Natural killer cell (primary cell): ENCODE data around the gene FAM110C. TPM values are rescaled to one million over a fixed set of nuclear protein-coding genes. Genes with fewer than 3 reads are reported as not detected.
A peak's percentile ranks its signal among the peaks of the same experiment; 100 is the strongest.

Experiments
- ATAC-seq, 3 donors: fragments of 150-1000 bp in 2 of 3; fragments of 200-7000 bp in 1 of 3; cut with Tn5 transposase; 1 replicate in 1 of 3; 2 replicates in 2 of 3; pipeline ENCODE4 v1.10.0; 2021; ENCODE audit warnings: mild to moderate bottlenecking in 2 of 3, moderate library complexity in 2 of 3
- DNase-seq, 2 donors: peaks; one replicate each; pipeline versions ENCODE4 v3.0.0 to v3.0.0-alpha.2; 2013 to 2021; ENCODE audit warnings: mixed read lengths in 1 of 2
- H3K27ac ChIP-seq: one replicate; pipeline ENCODE4 v1.5.1; 2013; ENCODE audit warnings: mild to moderate bottlenecking, low read length
- H3K27me3 ChIP-seq: one replicate; pipeline ENCODE4 v1.6.1; 2013; ENCODE audit warnings: low read length; ENCODE audit not compliant: control insufficient read depth, insufficient read depth
- H3K36me3 ChIP-seq: one replicate; pipeline ENCODE4 v1.6.1; 2013; ENCODE audit warnings: low read length; ENCODE audit not compliant: control insufficient read depth, insufficient read depth
- H3K4me1 ChIP-seq: one replicate; pipeline ENCODE4 v1.6.1; 2013; ENCODE audit warnings: low read length; ENCODE audit not compliant: control insufficient read depth, insufficient read depth
- H3K4me3 ChIP-seq: one replicate; pipeline ENCODE4 v1.5.1; 2013; ENCODE audit warnings: low read length
- H3K9me3 ChIP-seq: one replicate; pipeline ENCODE4 v1.6.1; 2013; ENCODE audit warnings: low read length; ENCODE audit not compliant: control insufficient read depth, insufficient read depth
- H3K27ac Mint-ChIP-seq, 2 donors: one replicate each; pipeline ENCODE4 v1.8.0; 2022; ENCODE audit warnings: mild to moderate bottlenecking in 2 of 2, mixed read lengths in 2 of 2, moderate library complexity in 1 of 2
- H3K27me3 Mint-ChIP-seq, 2 donors: one replicate each; pipeline ENCODE4 v1.8.0; 2022; ENCODE audit warnings: low read depth in 2 of 2, mixed read lengths in 2 of 2
- H3K36me3 Mint-ChIP-seq: one replicate; pipeline ENCODE4 v1.8.0; 2022; ENCODE audit warnings: mixed read lengths
- H3K4me1 Mint-ChIP-seq, 2 donors: one replicate each; pipeline ENCODE4 v1.8.0; 2022; ENCODE audit warnings: mixed read lengths in 2 of 2
- H3K4me3 Mint-ChIP-seq: one replicate; pipeline ENCODE4 v1.8.0; 2022; ENCODE audit warnings: mild to moderate bottlenecking, moderate library complexity, mixed read lengths
- H3K9me3 Mint-ChIP-seq, 2 donors: one replicate each; pipeline ENCODE4 v1.8.0; 2022; ENCODE audit warnings: mixed read lengths in 2 of 2
- WGBS: methylation state at CpG from one replicate; pipeline ENCODE4 v1.1.7; 2013; ENCODE audit warnings: missing lambda C conversion rate; ENCODE audit not compliant: insufficient coverage; 5-methylcytosine and 5-hydroxymethylcytosine counted together
- intact Hi-C: fragments of 100-400 bp; cut with micrococcal nuclease; formaldehyde crosslinking; loops from one replicate; pipeline ENCODE4 v1.14.2; 2022
- total RNA-seq, 4 donors: library from RNA; stranded (reverse); fragments of 120-200 nt in 1 of 4; gene quantifications; one replicate each; pipeline versions ENCODE4 v1.2.3 to v1.2.4, GENCODE V29; 2013 to 2022
- TF ChIP-seq, protein P1 (sequence below): fragments of 200-600 bp; IDR thresholded peaks from one replicate; pipeline ENCODE4 v1.8.0; 2022; ENCODE audit warnings: antibody characterized with exemption

Gene FAM110C
- total RNA-seq = 1 to 10 TPM; 1.3 to 8.5 (median 3.6) TPM
- total RNA-seq (2013) = 2.9 TPM

- Histone ChIP-seq H3K27ac (peak within 1 kb of the TSS; percentile 1), H3K9me3 (no peaks in the 10 kb centered on the region), H3K4me1 (peaks cover 21% of the 10 kb centered on the region), H3K36me3 (no peaks in the 10 kb centered on the region), H3K27me3 (peaks cover 18% of the 10 kb centered on the region), H3K4me3 (peak within 1 kb of the TSS; percentile 46)
- Mint-ChIP-seq H3K27ac (peak within 1 kb of the TSS; percentile 70 to 87), H3K4me3 (peak within 1 kb of the TSS; percentile 91), H3K9me3 (no peaks in the 10 kb centered on the region), H3K36me3 (no peaks in the 10 kb centered on the region), H3K27me3 (peaks cover 16 to 24% of the 10 kb centered on the region in 2 donors), H3K4me1 (peaks cover 24 to 27% of the 10 kb centered on the region in 2 donors)
- intact Hi-C loops = no loop called here
- DNase-seq (peak in 1 of 2 donors; percentile 50), ATAC-seq (peak; percentile 76 to 79 (median 76))
- WGBS = 4% methylated on average over 75 of the region's 75 CpGs
- TF ChIP-seq, protein P1, sequence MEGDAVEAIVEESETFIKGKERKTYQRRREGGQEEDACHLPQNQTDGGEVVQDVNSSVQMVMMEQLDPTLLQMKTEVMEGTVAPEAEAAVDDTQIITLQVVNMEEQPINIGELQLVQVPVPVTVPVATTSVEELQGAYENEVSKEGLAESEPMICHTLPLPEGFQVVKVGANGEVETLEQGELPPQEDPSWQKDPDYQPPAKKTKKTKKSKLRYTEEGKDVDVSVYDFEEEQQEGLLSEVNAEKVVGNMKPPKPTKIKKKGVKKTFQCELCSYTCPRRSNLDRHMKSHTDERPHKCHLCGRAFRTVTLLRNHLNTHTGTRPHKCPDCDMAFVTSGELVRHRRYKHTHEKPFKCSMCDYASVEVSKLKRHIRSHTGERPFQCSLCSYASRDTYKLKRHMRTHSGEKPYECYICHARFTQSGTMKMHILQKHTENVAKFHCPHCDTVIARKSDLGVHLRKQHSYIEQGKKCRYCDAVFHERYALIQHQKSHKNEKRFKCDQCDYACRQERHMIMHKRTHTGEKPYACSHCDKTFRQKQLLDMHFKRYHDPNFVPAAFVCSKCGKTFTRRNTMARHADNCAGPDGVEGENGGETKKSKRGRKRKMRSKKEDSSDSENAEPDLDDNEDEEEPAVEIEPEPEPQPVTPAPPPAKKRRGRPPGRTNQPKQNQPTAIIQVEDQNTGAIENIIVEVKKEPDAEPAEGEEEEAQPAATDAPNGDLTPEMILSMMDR = no peak
Observed at GRCh38 chr2:46471-47345, at the start of gene FAM110C. TSS of gene FAM110C (minus strand) at chr2:46505. CDS start at chr2:46385, 120 bp downstream.

DNA sequence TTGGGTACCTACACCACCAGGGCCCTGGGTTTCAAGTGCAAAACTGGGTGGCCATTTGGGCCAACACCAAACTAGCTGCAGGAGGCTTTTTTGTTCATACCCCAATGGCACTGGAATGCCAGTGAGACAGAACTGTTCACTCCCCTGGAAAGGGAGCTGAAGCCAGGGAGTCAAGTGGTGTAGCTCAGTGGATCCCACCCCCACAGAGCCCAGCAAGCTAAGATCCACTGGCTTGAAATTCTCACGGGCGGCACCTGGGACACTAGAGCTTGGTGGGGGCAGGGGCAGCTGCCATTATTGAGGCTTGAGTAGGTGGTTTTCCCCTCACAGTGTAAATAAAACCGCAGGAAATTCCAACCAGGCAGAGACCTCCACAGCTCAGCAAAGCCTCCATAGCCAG, 46.0 kb upstream of the FAM110C start:
- no peak for ATAC-seq
- H3K27ac Mint-ChIP-seq = no peak overlapping the region
- H3K27ac ChIP-seq = no peak overlapping the region

GRCh38 chr2:90645-91312, 44.5 kb upstream of the FAM110C start:
- no peak overlapping the region for H3K4me3 ChIP-seq
- DNase-seq (no peak), ATAC-seq (no peak)
- peaks cover 2% of the 10 kb centered on the region for H3K27me3 ChIP-seq
- peaks cover 8 to 39% of the 10 kb centered on the region in 2 donors for H3K27me3 Mint-ChIP-seq
- no peaks in the 10 kb centered on the region for H3K4me1 Mint-ChIP-seq
- intact Hi-C loops = no loop called here
- peaks cover under 1% of the 10 kb centered on the region for H3K36me3 Mint-ChIP-seq
- WGBS = 97% methylated on average over 25 of the region's 25 CpGs
- no peaks in the 10 kb centered on the region for H3K4me1 ChIP-seq
- TF ChIP-seq, protein P1 = no peak
- H3K4me3 Mint-ChIP-seq = no peak overlapping the region
- no peaks in the 10 kb centered on the region for H3K36me3 ChIP-seq
- H3K9me3 Mint-ChIP-seq = peaks cover 0 to 3% of the 10 kb centered on the region in 2 donors
- H3K27ac Mint-ChIP-seq = no peak overlapping the region
- H3K27ac ChIP-seq = no peak overlapping the region
- no peaks in the 10 kb centered on the region for H3K9me3 ChIP-seq

More for the DNA sequence above, 46.0 kb upstream of the FAM110C start:
- Histone ChIP-seq H3K4me3 (no peak overlapping the region), H3K27me3 (peaks cover 2% of the 10 kb centered on the region), H3K36me3 (no peaks in the 10 kb centered on the region), H3K9me3 (no peaks in the 10 kb centered on the region), H3K4me1 (no peaks in the 10 kb centered on the region)
- intact Hi-C loops = no loop called here
- no peak for DNase-seq
- Mint-ChIP-seq H3K4me3 (no peak overlapping the region), H3K36me3 (peaks cover 6% of the 10 kb centered on the region), H3K27me3 (peaks cover 11 to 41% of the 10 kb centered on the region in 2 donors), H3K9me3 (peaks cover 0 to 3% of the 10 kb centered on the region in 2 donors), H3K4me1 (no peaks in the 10 kb centered on the region)
- 74% methylated on average over 3 of the region's 3 CpGs for WGBS
- TF ChIP-seq, protein P1 = no peak
